ENCODE results near the gene CNOT3.

DNA sequence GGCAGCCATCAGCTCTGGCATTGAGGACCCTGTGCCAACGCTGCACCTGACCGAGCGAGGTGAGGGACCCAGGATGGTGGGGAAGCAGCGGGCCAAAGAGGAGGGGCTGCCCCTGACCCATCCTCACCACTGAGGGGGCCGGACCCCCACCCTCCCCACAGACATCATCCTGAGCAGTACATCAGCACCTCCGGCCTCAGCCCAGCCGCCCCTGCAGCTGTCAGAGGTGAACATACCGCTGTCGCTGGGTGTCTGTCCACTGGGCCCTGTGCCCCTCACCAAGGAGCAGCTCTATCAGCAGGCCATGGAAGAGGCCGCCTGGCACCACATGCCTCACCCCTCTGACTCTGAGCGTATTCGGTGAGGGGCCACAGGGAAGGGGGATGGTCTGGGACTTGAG is 14.7 kb downstream of the CNOT3 start:
- TF ChIP-seq ZFP1 (CRISPR knock-in tag; IDR thresholded peaks at IDR 0.05): no peak
- TF ChIP-seq, protein P1, sequence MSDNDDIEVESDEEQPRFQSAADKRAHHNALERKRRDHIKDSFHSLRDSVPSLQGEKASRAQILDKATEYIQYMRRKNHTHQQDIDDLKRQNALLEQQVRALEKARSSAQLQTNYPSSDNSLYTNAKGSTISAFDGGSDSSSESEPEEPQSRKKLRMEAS (CRISPR knock-in tag; IDR thresholded peaks at IDR 0.05): no peak
- TF ChIP-seq, protein P2, sequence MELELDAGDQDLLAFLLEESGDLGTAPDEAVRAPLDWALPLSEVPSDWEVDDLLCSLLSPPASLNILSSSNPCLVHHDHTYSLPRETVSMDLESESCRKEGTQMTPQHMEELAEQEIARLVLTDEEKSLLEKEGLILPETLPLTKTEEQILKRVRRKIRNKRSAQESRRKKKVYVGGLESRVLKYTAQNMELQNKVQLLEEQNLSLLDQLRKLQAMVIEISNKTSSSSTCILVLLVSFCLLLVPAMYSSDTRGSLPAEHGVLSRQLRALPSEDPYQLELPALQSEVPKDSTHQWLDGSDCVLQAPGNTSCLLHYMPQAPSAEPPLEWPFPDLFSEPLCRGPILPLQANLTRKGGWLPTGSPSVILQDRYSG (tag; conservative IDR thresholded peaks at IDR 0.05; ENCODE audit: low read depth): no peak
- TF ChIP-seq ZEB2 (IDR thresholded peaks at IDR 0.05): no peak
- TF ChIP-seq, protein P3, sequence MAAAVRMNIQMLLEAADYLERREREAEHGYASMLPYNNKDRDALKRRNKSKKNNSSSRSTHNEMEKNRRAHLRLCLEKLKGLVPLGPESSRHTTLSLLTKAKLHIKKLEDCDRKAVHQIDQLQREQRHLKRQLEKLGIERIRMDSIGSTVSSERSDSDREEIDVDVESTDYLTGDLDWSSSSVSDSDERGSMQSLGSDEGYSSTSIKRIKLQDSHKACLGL (CRISPR knock-in tag; IDR thresholded peaks at IDR 0.05; ENCODE audit: borderline replicate concordance, poor library complexity, severe bottlenecking): no peak
- TF ChIP-seq, protein P4, sequence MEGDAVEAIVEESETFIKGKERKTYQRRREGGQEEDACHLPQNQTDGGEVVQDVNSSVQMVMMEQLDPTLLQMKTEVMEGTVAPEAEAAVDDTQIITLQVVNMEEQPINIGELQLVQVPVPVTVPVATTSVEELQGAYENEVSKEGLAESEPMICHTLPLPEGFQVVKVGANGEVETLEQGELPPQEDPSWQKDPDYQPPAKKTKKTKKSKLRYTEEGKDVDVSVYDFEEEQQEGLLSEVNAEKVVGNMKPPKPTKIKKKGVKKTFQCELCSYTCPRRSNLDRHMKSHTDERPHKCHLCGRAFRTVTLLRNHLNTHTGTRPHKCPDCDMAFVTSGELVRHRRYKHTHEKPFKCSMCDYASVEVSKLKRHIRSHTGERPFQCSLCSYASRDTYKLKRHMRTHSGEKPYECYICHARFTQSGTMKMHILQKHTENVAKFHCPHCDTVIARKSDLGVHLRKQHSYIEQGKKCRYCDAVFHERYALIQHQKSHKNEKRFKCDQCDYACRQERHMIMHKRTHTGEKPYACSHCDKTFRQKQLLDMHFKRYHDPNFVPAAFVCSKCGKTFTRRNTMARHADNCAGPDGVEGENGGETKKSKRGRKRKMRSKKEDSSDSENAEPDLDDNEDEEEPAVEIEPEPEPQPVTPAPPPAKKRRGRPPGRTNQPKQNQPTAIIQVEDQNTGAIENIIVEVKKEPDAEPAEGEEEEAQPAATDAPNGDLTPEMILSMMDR (IDR thresholded peaks at IDR 0.05 in 2 of 3, conservative IDR thresholded peaks at IDR 0.05 in 1 of 3; ENCODE audit: insufficient read depth in 2 of 3, low read depth in 1 of 3, low read length in 3 of 3): no peak
- TF ChIP-seq BRD4 (IDR thresholded peaks at IDR 0.05): no peak
- TF ChIP-seq KAT2B (IDR thresholded peaks at IDR 0.05; ENCODE audit: low read depth, low read length): no peak
- no peak for TF ChIP-seq SMC3 (conservative IDR thresholded peaks at IDR 0.05; ENCODE audit: insufficient read depth, low read depth, low read length)
- no peak for TF ChIP-seq SRSF9 (IDR thresholded peaks at IDR 0.05; ENCODE audit: borderline replicate concordance, low read depth, low read length)
- TF ChIP-seq JUND (IDR thresholded peaks at IDR 0.05; ENCODE audit: borderline replicate concordance, low read depth, low read length): no peak
- no peak for TF ChIP-seq JUND (tag; IDR thresholded peaks at IDR 0.05; ENCODE audit: borderline replicate concordance, low read depth, low read length)
- TF ChIP-seq, protein P5, sequence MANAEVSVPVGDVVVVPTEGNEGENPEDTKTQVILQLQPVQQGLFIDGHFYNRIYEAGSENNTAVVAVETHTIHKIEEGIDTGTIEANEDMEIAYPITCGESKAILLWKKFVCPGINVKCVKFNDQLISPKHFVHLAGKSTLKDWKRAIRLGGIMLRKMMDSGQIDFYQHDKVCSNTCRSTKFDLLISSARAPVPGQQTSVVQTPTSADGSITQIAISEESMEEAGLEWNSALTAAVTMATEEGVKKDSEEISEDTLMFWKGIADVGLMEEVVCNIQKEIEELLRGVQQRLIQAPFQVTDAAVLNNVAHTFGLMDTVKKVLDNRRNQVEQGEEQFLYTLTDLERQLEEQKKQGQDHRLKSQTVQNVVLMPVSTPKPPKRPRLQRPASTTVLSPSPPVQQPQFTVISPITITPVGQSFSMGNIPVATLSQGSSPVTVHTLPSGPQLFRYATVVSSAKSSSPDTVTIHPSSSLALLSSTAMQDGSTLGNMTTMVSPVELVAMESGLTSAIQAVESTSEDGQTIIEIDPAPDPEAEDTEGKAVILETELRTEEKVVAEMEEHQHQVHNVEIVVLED (CRISPR knock-in tag; IDR thresholded peaks at IDR 0.05): no peak
- TF ChIP-seq, protein P6, sequence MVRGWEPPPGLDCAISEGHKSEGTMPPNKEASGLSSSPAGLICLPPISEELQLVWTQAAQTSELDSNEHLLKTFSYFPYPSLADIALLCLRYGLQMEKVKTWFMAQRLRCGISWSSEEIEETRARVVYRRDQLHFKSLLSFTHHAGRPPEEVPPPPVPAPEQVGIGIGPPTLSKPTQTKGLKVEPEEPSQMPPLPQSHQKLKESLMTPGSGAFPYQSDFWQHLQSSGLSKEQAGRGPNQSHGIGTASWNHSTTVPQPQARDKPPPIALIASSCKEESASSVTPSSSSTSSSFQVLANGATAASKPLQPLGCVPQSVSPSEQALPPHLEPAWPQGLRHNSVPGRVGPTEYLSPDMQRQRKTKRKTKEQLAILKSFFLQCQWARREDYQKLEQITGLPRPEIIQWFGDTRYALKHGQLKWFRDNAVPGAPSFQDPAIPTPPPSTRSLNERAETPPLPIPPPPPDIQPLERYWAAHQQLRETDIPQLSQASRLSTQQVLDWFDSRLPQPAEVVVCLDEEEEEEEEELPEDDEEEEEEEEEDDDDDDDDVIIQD (CRISPR knock-in tag; IDR thresholded peaks at IDR 0.05): no peak
- TF ChIP-seq MXI1 (IDR thresholded peaks at IDR 0.05; ENCODE audit: low read depth, low read length): no peak

Measured in K562 (cell line).